BLaER1 treated with 17β-estradiol and CSF1 and Interleukin-3, amounts not matched to agents 10 nM and 100 nM (cell line): Measurements from ENCODE around the gene SLX4IP.

Source experiments
- H3K27ac ChIP-seq, 11 experiments: shearing (Covaris generic); formaldehyde crosslinking; 2 replicates each; pipeline ENCODE4 v1.8.1; 2022
- H3K27me3 ChIP-seq, 11 experiments: shearing (Covaris generic); formaldehyde crosslinking; 2 replicates each; pipeline ENCODE4 v1.8.1; 2022
- H3K36me3 ChIP-seq, 11 experiments: shearing (Covaris generic); formaldehyde crosslinking; 2 replicates each; pipeline ENCODE4 v1.8.1; 2022
- H3K4me1 ChIP-seq, 10 experiments: shearing (Covaris generic); formaldehyde crosslinking; 2 replicates each; pipeline ENCODE4 v1.8.1; 2022
- H3K4me2 ChIP-seq, 11 experiments: shearing (Covaris generic); formaldehyde crosslinking; 2 replicates each; pipeline ENCODE4 v1.8.1; 2022
- H3K4me3 ChIP-seq, 10 experiments: shearing (Covaris generic); formaldehyde crosslinking; 2 replicates each; pipeline ENCODE4 v1.8.1; 2022
- H3K9ac ChIP-seq, 11 experiments: shearing (Covaris generic); formaldehyde crosslinking; 2 replicates each; pipeline ENCODE4 v1.8.1; 2022
- H3K9me3 ChIP-seq, 11 experiments: shearing (Covaris generic); formaldehyde crosslinking; replicated peaks in 1 of 11; 2 replicates each; pipeline ENCODE4 v1.8.1; 2022
- H4K20me1 ChIP-seq, 11 experiments: shearing (Covaris generic); formaldehyde crosslinking; 2 replicates each; pipeline ENCODE4 v1.8.1; 2022
- Cebpa-rat ChIP-seq, 11 experiments: shearing (Covaris generic); IDR thresholded peaks; 2 replicates each; pipeline ENCODE4 v1.8.1; 2022

Gene SLX4IP

GRCh38 chr20:10524034-10524476 lies 89.0 kb downstream of the SLX4IP start:
- TF ChIP-seq Cebpa-rat (IDR thresholded peaks at IDR 0.05) = no peak
- no peak overlapping the region for H3K4me2 ChIP-seq
- H3K27ac ChIP-seq = no peak overlapping the region
- H3K9me3 ChIP-seq = no peaks in the 10 kb centered on the region
- peaks cover 0 to 5% (median 0%) of the 10 kb centered on the region in 11 experiments; a peak in 4 of 22 replicates for H3K36me3 ChIP-seq
- H3K4me1 ChIP-seq = peaks cover 6 to 21% (median 13%) of the 10 kb centered on the region in 10 experiments; a peak in 17 of 20 replicates
- no peak overlapping the region for H3K4me3 ChIP-seq
- H3K9ac ChIP-seq = no peak overlapping the region
- no peaks in the 10 kb centered on the region for H4K20me1 ChIP-seq
- H3K27me3 ChIP-seq = no peaks in the 10 kb centered on the region

- Histone ChIP-seq H3K9ac (no peak overlapping the region), H3K9me3 (no peaks in the 10 kb centered on the region), H4K20me1 (no peaks in the 10 kb centered on the region), H3K4me3 (no peak overlapping the region), H3K4me2 (no peak overlapping the region), H3K27ac (no peak overlapping the region), H3K4me1 (peaks cover 6 to 21% (median 13%) of the 10 kb centered on the region in 10 experiments; a peak in 17 of 20 replicates), H3K36me3 (peaks cover 0 to 5% (median 0%) of the 10 kb centered on the region in 11 experiments; a peak in 4 of 22 replicates), H3K27me3 (no peaks in the 10 kb centered on the region)
- no peak for TF ChIP-seq Cebpa-rat (IDR thresholded peaks at IDR 0.05)
These were observed 89.5 kb downstream of the SLX4IP start for GRCh38 chr20:10524643-10525042.

- H3K27me3 ChIP-seq = no peaks in the 10 kb centered on the region
- no peaks in the 10 kb centered on the region for H4K20me1 ChIP-seq
- peaks cover 0 to 6% (median 0%) of the 10 kb centered on the region in 11 experiments; a peak in 5 of 22 replicates for H3K36me3 ChIP-seq
- no peaks in the 10 kb centered on the region for H3K9me3 ChIP-seq
- H3K9ac ChIP-seq = no peak overlapping the region
- no peak overlapping the region for H3K4me2 ChIP-seq
- H3K27ac ChIP-seq = no peak overlapping the region
- no peak overlapping the region for H3K4me3 ChIP-seq
- H3K4me1 ChIP-seq = no peaks in the 10 kb centered on the region
- TF ChIP-seq Cebpa-rat (IDR thresholded peaks at IDR 0.05) = no peak
These were observed 92.7 kb downstream of the SLX4IP start for GRCh38 chr20:10527781-10528180.

- no peaks in the 10 kb centered on the region for H3K27me3 ChIP-seq
- H3K4me3 ChIP-seq = no peak overlapping the region
- H3K4me2 ChIP-seq = no peak overlapping the region
- no peak overlapping the region for H3K9ac ChIP-seq
- H3K36me3 ChIP-seq = peaks cover 0 to 6% (median 0%) of the 10 kb centered on the region in 11 experiments; a peak in 2 of 22 replicates
- H4K20me1 ChIP-seq = no peaks in the 10 kb centered on the region
- no peak for TF ChIP-seq Cebpa-rat (IDR thresholded peaks at IDR 0.05)
- H3K27ac ChIP-seq = no peak overlapping the region
- no peaks in the 10 kb centered on the region for H3K4me1 ChIP-seq
- no peaks in the 10 kb centered on the region for H3K9me3 ChIP-seq
These were observed 95.8 kb downstream of the SLX4IP start for GRCh38 chr20:10530883-10531282.

GRCh38 chr20:10531848-10532247 lies 96.7 kb downstream of the SLX4IP start:
- no peaks in the 10 kb centered on the region for H3K27me3 ChIP-seq
- H3K36me3 ChIP-seq = peaks cover 0 to 6% (median 0%) of the 10 kb centered on the region in 11 experiments; a peak in 1 of 22 replicates
- H3K27ac ChIP-seq = no peak overlapping the region
- TF ChIP-seq Cebpa-rat (IDR thresholded peaks at IDR 0.05) = no peak
- H3K4me3 ChIP-seq = no peak overlapping the region
- no peaks in the 10 kb centered on the region for H3K9me3 ChIP-seq
- no peaks in the 10 kb centered on the region for H4K20me1 ChIP-seq
- H3K9ac ChIP-seq = no peak overlapping the region
- H3K4me1 ChIP-seq = no peaks in the 10 kb centered on the region
- H3K4me2 ChIP-seq = no peak overlapping the region

GRCh38 chr20:10532361-10532760 lies 97.3 kb downstream of the SLX4IP start:
- Histone ChIP-seq H3K4me2 (no peak overlapping the region), H3K4me3 (no peak overlapping the region), H3K9ac (no peak overlapping the region), H4K20me1 (no peaks in the 10 kb centered on the region), H3K4me1 (no peaks in the 10 kb centered on the region), H3K36me3 (peaks cover 0 to 6% (median 0%) of the 10 kb centered on the region in 11 experiments; a peak in 1 of 22 replicates), H3K27ac (no peak overlapping the region), H3K27me3 (no peaks in the 10 kb centered on the region), H3K9me3 (no peaks in the 10 kb centered on the region)
- no peak for TF ChIP-seq Cebpa-rat (IDR thresholded peaks at IDR 0.05)

GRCh38 chr20:10536531-10536930 lies 101.4 kb downstream of the SLX4IP start:
- no peaks in the 10 kb centered on the region for H3K27me3 ChIP-seq
- no peak for TF ChIP-seq Cebpa-rat (IDR thresholded peaks at IDR 0.05)
- peaks cover 0 to 11% (median 0%) of the 10 kb centered on the region in 11 experiments; a peak in 2 of 22 replicates for H4K20me1 ChIP-seq
- no peak overlapping the region for H3K4me2 ChIP-seq
- H3K9me3 ChIP-seq = no peaks in the 10 kb centered on the region
- no peak overlapping the region for H3K4me3 ChIP-seq
- H3K36me3 ChIP-seq = peaks cover 0 to 4% (median 0%) of the 10 kb centered on the region in 11 experiments; a peak in 1 of 22 replicates
- H3K27ac ChIP-seq = no peak overlapping the region
- H3K9ac ChIP-seq = no peak overlapping the region
- peaks cover 9 to 20% (median 17%) of the 10 kb centered on the region in 10 experiments; a peak in 18 of 20 replicates for H3K4me1 ChIP-seq

- Histone ChIP-seq H3K36me3 (no peaks in the 10 kb centered on the region), H3K27me3 (no peaks in the 10 kb centered on the region), H3K27ac (no peak overlapping the region), H3K9ac (no peak overlapping the region), H3K9me3 (no peaks in the 10 kb centered on the region), H3K4me2 (no peak overlapping the region), H3K4me1 (peaks cover 9 to 31% (median 19%) of the 10 kb centered on the region in 10 experiments; a peak in 18 of 20 replicates), H3K4me3 (no peak overlapping the region), H4K20me1 (peaks cover 0 to 14% (median 0%) of the 10 kb centered on the region in 11 experiments; a peak in 2 of 22 replicates)
- no peak for TF ChIP-seq Cebpa-rat (IDR thresholded peaks at IDR 0.05)
These were observed 102.9 kb downstream of the SLX4IP start for GRCh38 chr20:10537850-10538480.

GRCh38 chr20:10538768-10539167 lies 103.7 kb downstream of the SLX4IP start:
- Histone ChIP-seq H3K4me3 (no peak overlapping the region), H3K4me2 (no peak overlapping the region), H3K9me3 (no peaks in the 10 kb centered on the region), H3K27ac (no peak overlapping the region), H3K4me1 (peaks cover 9 to 36% (median 19%) of the 10 kb centered on the region in 10 experiments; a peak in 18 of 20 replicates), H3K36me3 (no peaks in the 10 kb centered on the region), H4K20me1 (peaks cover 0 to 14% (median 0%) of the 10 kb centered on the region in 11 experiments; a peak in 2 of 22 replicates), H3K9ac (no peak overlapping the region), H3K27me3 (no peaks in the 10 kb centered on the region)
- TF ChIP-seq Cebpa-rat (IDR thresholded peaks at IDR 0.05) = no peak
